OCI-LY1 (cell line): Measurements from ENCODE around the gene ZFYVE28.

ENCODE experiments used
- H2AFZ ChIP-seq: fragments of 200-600 bp; sonication (generic), shearing (Covaris generic); 2 replicates; pipeline ENCODE4 v1.6.0; 2014; ENCODE audit warnings: antibody characterized with exemption, mild to moderate bottlenecking, low read length
- H3F3A ChIP-seq: fragments of 200-600 bp; sonication (generic), shearing (Covaris generic); 2 replicates; pipeline ENCODE4 v1.6.0; 2014; ENCODE audit warnings: mild to moderate bottlenecking, antibody characterized with exemption, low read length, moderate library complexity; ENCODE audit not compliant: insufficient read depth
- H3K27ac ChIP-seq: fragments of 200-600 bp; sonication (generic); 2 replicates; pipeline ENCODE4 v1.5.1; 2014; ENCODE audit warnings: low read length, mixed run types, mild to moderate bottlenecking, low read depth; ENCODE audit not compliant: poor library complexity, severe bottlenecking
- H3K27me3 ChIP-seq: fragments of 200-600 bp; sonication (generic); 2 replicates; pipeline ENCODE4 v1.6.0; 2014; ENCODE audit warnings: antibody characterized with exemption, mild to moderate bottlenecking, low read length, moderate library complexity; ENCODE audit not compliant: insufficient read depth
- H3K36me3 ChIP-seq: fragments of 200-600 bp; sonication (generic); 2 replicates; pipeline ENCODE4 v1.6.1; 2014; ENCODE audit warnings: mild to moderate bottlenecking, antibody characterized with exemption, low read length, moderate library complexity, mixed read lengths; ENCODE audit not compliant: insufficient read depth
- H3K4me1 ChIP-seq: fragments of 200-600 bp; sonication (generic); 2 replicates; pipeline ENCODE4 v1.5.1; 2014; ENCODE audit warnings: mild to moderate bottlenecking, low read length, moderate library complexity; ENCODE audit not compliant: insufficient read depth, severe bottlenecking
- H3K4me2 ChIP-seq: fragments of 200-600 bp; sonication (generic), shearing (Covaris generic); 2 replicates; pipeline ENCODE4 v1.6.1; 2014; ENCODE audit warnings: low read length
- H3K4me3 ChIP-seq: fragments of 200-600 bp; sonication (generic); 2 replicates; pipeline ENCODE4 v1.5.1; 2014; ENCODE audit warnings: low read length, low read depth, mild to moderate bottlenecking, mixed read lengths; ENCODE audit not compliant: poor library complexity, severe bottlenecking
- H3K79me2 ChIP-seq: fragments of 200-600 bp; shearing (Covaris generic); 2 replicates; pipeline ENCODE4 v1.6.1; 2016; ENCODE audit warnings: mixed run types, low read length, mixed read lengths; ENCODE audit not compliant: insufficient read depth
- H3K9ac ChIP-seq: fragments of 200-600 bp; sonication (generic), shearing (Covaris generic); 2 replicates; pipeline ENCODE4 v1.6.1; 2014; ENCODE audit warnings: mild to moderate bottlenecking, low read length, mixed read lengths
- H3K9me2 ChIP-seq: fragments of 200-600 bp; sonication (generic), shearing (Covaris generic); 2 replicates; pipeline ENCODE4 v1.6.1; 2014; ENCODE audit warnings: low read depth, mild to moderate bottlenecking, low read length, mixed read lengths
- H3K9me3 ChIP-seq: fragments of 200-600 bp; shearing (Covaris generic); 2 replicates; pipeline ENCODE4 v1.6.1; 2014; ENCODE audit warnings: low read length, mixed read lengths
- H4K20me1 ChIP-seq: fragments of 200-600 bp; sonication (generic), shearing (Covaris generic); 2 replicates; pipeline ENCODE4 v1.6.0; 2016; ENCODE audit warnings: mild to moderate bottlenecking, low read length; ENCODE audit not compliant: insufficient read depth
- CTCF ChIP-seq: fragments of 200-600 bp; sonication (generic), shearing (Covaris generic); IDR thresholded peaks from 2 replicates; pipeline ENCODE4 v1.5.1; 2017; ENCODE audit warnings: mild to moderate bottlenecking, antibody characterized with exemption, low read length, moderate library complexity, mixed read lengths
- EZH2 ChIP-seq: fragments of 200-600 bp; sonication (generic), shearing (Covaris generic); IDR thresholded peaks from 2 replicates; pipeline ENCODE4 v1.8.0; 2017; ENCODE audit warnings: borderline replicate concordance, mixed run types, mild to moderate bottlenecking, antibody characterized with exemption, low read length, moderate library complexity, mixed read lengths

Gene ZFYVE28

DNA sequence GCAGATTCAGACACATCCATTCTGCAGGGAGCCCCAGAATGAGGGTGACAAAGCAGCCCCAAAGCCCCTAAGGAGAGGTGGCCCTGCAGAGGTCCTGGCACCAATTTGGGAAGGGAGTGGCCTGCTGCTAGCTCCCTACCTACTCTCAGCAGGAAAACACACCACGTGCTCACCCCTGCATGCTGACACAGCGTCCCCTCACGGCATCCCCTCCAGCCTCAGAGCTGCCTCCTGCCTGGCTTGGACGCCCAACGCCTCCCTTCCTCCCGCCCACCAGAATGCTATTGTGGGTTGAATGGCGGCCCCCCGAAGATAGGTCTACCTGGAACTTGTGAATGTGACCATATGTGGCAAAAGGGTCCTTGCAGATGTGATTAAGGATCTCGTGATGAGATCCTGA is 28.8 kb downstream of the ZFYVE28 start:
- H3K9me3 ChIP-seq: no peaks in the 10 kb centered on the region
- no peak overlapping the region for H3K9ac ChIP-seq
- no peaks in the 10 kb centered on the region for H3K36me3 ChIP-seq
- no peaks in the 10 kb centered on the region for H3K4me1 ChIP-seq
- H3K27ac ChIP-seq: no peak overlapping the region
- TF ChIP-seq EZH2 (no peak), CTCF (no peak)
- no peaks in the 10 kb centered on the region for H4K20me1 ChIP-seq
- no peaks in the 10 kb centered on the region for H3K27me3 ChIP-seq
- no peak overlapping the region for H3K4me2 ChIP-seq
- H3K4me3 ChIP-seq: no peak overlapping the region
- H2AFZ ChIP-seq: no peak overlapping the region
- no peaks in the 10 kb centered on the region for H3K79me2 ChIP-seq
- no peaks in the 10 kb centered on the region for H3F3A ChIP-seq
- H3K9me2 ChIP-seq: no peaks in the 10 kb centered on the region

- Histone ChIP-seq H3K79me2 (no peaks in the 10 kb centered on the region), H3K9me3 (no peaks in the 10 kb centered on the region), H3K9ac (no peak overlapping the region), H3K36me3 (no peaks in the 10 kb centered on the region), H3F3A (no peaks in the 10 kb centered on the region), H2AFZ (no peak overlapping the region), H3K27ac (no peak overlapping the region), H3K4me2 (no peak overlapping the region), H3K9me2 (no peaks in the 10 kb centered on the region), H3K4me1 (no peaks in the 10 kb centered on the region), H3K27me3 (no peaks in the 10 kb centered on the region), H3K4me3 (no peak overlapping the region), H4K20me1 (no peaks in the 10 kb centered on the region)
- TF ChIP-seq EZH2 (no peak), CTCF (no peak)
Measured at GRCh38 chr4:2388429-2389182, 29.8 kb downstream of the ZFYVE28 start.

DNA sequence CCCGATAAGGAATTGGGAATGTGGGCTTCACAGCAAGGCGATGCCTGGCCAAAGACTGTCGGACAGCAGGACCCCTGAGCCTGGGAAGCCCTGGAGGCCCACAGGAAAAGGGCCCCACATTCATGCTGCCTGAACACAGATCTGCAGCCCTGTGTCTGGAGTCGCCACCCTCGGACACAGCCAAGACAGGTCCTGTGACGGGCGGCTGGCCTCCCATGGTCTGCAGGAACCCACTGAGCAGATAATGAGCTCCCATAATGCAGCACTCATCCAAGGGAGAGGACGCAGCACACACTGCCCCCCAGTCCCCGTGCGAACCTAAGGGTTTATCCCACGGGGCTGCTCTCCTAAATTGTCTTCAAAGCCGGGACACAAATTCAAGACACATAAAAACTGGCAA is 30.6 kb downstream of the ZFYVE28 start:
- no peaks in the 10 kb centered on the region for H3K27me3 ChIP-seq
- no peaks in the 10 kb centered on the region for H4K20me1 ChIP-seq
- no peaks in the 10 kb centered on the region for H3K9me3 ChIP-seq
- no peak overlapping the region for H3K4me3 ChIP-seq
- no peaks in the 10 kb centered on the region for H3K4me1 ChIP-seq
- no peak for TF ChIP-seq EZH2
- no peak for TF ChIP-seq CTCF
- H3K27ac ChIP-seq: no peak overlapping the region
- no peak overlapping the region for H3K9ac ChIP-seq
- H3K9me2 ChIP-seq: no peaks in the 10 kb centered on the region
- no peaks in the 10 kb centered on the region for H3K79me2 ChIP-seq
- no peaks in the 10 kb centered on the region for H3F3A ChIP-seq
- H2AFZ ChIP-seq: no peak overlapping the region
- no peaks in the 10 kb centered on the region for H3K36me3 ChIP-seq
- H3K4me2 ChIP-seq: no peak overlapping the region
